ENCODE results near the gene KRTAP4-12. TPM values are rescaled to one million over a fixed set of nuclear protein-coding genes. Genes with fewer than 3 reads are reported as not detected.
"Not testable (repeated sequence)": the region's sequence is repeated elsewhere in the genome, so short reads cannot be mapped to it uniquely, and the experiment has no call there.

KRTAP4-12 gene
- polyA plus RNA-seq, 3 donors from 2014 or later = not detected

GRCh38 chr17:41098042-41098441, 25.9 kb downstream of the KRTAP4-12 start, which contains the start of gene KRTAP4-8:
Gene KRTAP4-8, minus strand, starts transcription at chr17:41098142. Its CDS starts 58 bp downstream, at chr17:41098084.
- Mint-ChIP-seq H3K27ac (no peak within 1 kb of the TSS), H3K4me3 (no peak within 1 kb of the TSS), H3K36me3 (no peaks in the 10 kb centered on the region), H3K4me1 (no peaks in the 10 kb centered on the region), H3K27me3 (ENCODE audit: low read depth in 3 of 3) (peaks cover 2 to 8% (median 7%) of the 10 kb centered on the region in 3 donors), H3K9me3 (peaks cover 0 to 3% (median 0%) of the 10 kb centered on the region in 6 donors)
- DNase-seq = no peak

GRCh38 chr17:41096055-41096454, 27.9 kb downstream of the KRTAP4-12 start:
- Mint-ChIP-seq H3K27ac (no peak overlapping the region), H3K9me3 (peaks cover 0 to 3% (median 0%) of the 10 kb centered on the region in 6 donors), H3K27me3 (ENCODE audit: low read depth in 3 of 3) (peaks cover 2 to 12% (median 4%) of the 10 kb centered on the region in 3 donors), H3K4me1 (no peaks in the 10 kb centered on the region), H3K36me3 (no peaks in the 10 kb centered on the region), H3K4me3 (no peak overlapping the region)
- no peak for DNase-seq

- not testable (repeated sequence) for H3K4me1 Mint-ChIP-seq, H3K36me3 Mint-ChIP-seq, DNase-seq, H3K4me3 Mint-ChIP-seq, H3K9me3 Mint-ChIP-seq, H3K27ac Mint-ChIP-seq
- peaks cover 2 to 18% (median 5%) of the 10 kb centered on the region in 3 donors for H3K27me3 Mint-ChIP-seq (ENCODE audit: low read depth in 3 of 3)
These were observed 35.1 kb downstream of the KRTAP4-12 start for GRCh38 chr17:41088760-41089352.

- not testable (repeated sequence) for H3K36me3 Mint-ChIP-seq, H3K4me3 Mint-ChIP-seq, DNase-seq, H3K4me1 Mint-ChIP-seq, H3K27ac Mint-ChIP-seq, H3K9me3 Mint-ChIP-seq
- H3K27me3 Mint-ChIP-seq (ENCODE audit: low read depth in 3 of 3) = peaks cover 0 to 12% (median 3%) of the 10 kb centered on the region in 3 donors
These were observed 39.7 kb downstream of the KRTAP4-12 start, which contains the start of gene KRTAP4-7 for GRCh38 chr17:41084100-41084856. Gene KRTAP4-7, plus strand, starts transcription at chr17:41084150. Its CDS starts 57 bp downstream, at chr17:41084207.

- peaks cover 2 to 12% (median 3%) of the 10 kb centered on the region in 3 donors for H3K27me3 Mint-ChIP-seq (ENCODE audit: low read depth in 3 of 3)
- H3K36me3 Mint-ChIP-seq, DNase-seq, H3K4me1 Mint-ChIP-seq, H3K9me3 Mint-ChIP-seq, H3K4me3 Mint-ChIP-seq, H3K27ac Mint-ChIP-seq: not testable (repeated sequence)
These were observed 40.6 kb downstream of the KRTAP4-12 start for GRCh38 chr17:41083427-41083826.

GRCh38 chr17:41082626-41083025, 41.4 kb downstream of the KRTAP4-12 start:
- Mint-ChIP-seq H3K27ac (no peak overlapping the region), H3K36me3 (no peaks in the 10 kb centered on the region), H3K9me3 (no peaks in the 10 kb centered on the region), H3K4me1 (no peaks in the 10 kb centered on the region), H3K4me3 (no peak overlapping the region), H3K27me3 (ENCODE audit: low read depth in 3 of 3) (peaks cover 2 to 12% (median 3%) of the 10 kb centered on the region in 3 donors)
- DNase-seq = no peak

GRCh38 chr17:41076788-41077187, 47.2 kb downstream of the KRTAP4-12 start:
- peaks cover 2 to 5% (median 2%) of the 10 kb centered on the region in 3 donors for H3K27me3 Mint-ChIP-seq (ENCODE audit: low read depth in 3 of 3)
- H3K9me3 Mint-ChIP-seq = no peaks in the 10 kb centered on the region
- no peak overlapping the region for H3K4me3 Mint-ChIP-seq
- DNase-seq = no peak
- H3K27ac Mint-ChIP-seq = no peak overlapping the region
- no peaks in the 10 kb centered on the region for H3K36me3 Mint-ChIP-seq
- no peaks in the 10 kb centered on the region for H3K4me1 Mint-ChIP-seq

- no peak overlapping the region for H3K27ac Mint-ChIP-seq
- H3K27me3 Mint-ChIP-seq (ENCODE audit: low read depth in 3 of 3) = peaks cover 2 to 4% (median 2%) of the 10 kb centered on the region in 3 donors
- peaks cover 0 to 2% of the 10 kb centered on the region in 2 donors for H3K4me1 Mint-ChIP-seq
- no peaks in the 10 kb centered on the region for H3K36me3 Mint-ChIP-seq
- no peaks in the 10 kb centered on the region for H3K9me3 Mint-ChIP-seq
- H3K4me3 Mint-ChIP-seq = no peak overlapping the region
- DNase-seq = no peak
These were observed 50.3 kb downstream of the KRTAP4-12 start for GRCh38 chr17:41073676-41074075.

Other genes starting within 250 kb of the KRTAP4-12 start
- gene KRT20, start 238.9 kb downstream of the KRTAP4-12 start, polyA plus RNA-seq = not detected
- not detected for gene KRT23, start 186.5 kb downstream of the KRTAP4-12 start, polyA plus RNA-seq
- gene KRT39, start 157.2 kb downstream of the KRTAP4-12 start, polyA plus RNA-seq = not detected
- not detected for gene KRT40, start 139.9 kb downstream of the KRTAP4-12 start, polyA plus RNA-seq
- not detected for gene KRTAP3-3, start 130.0 kb downstream of the KRTAP4-12 start, polyA plus RNA-seq
- not detected for gene KRTAP3-2, start 124.3 kb downstream of the KRTAP4-12 start, polyA plus RNA-seq
- not detected for gene KRTAP3-1, start 115.1 kb downstream of the KRTAP4-12 start, polyA plus RNA-seq
- gene KRTAP1-5, start 97.0 kb downstream of the KRTAP4-12 start, polyA plus RNA-seq = not detected
- gene KRTAP1-4, start 94.0 kb downstream of the KRTAP4-12 start, polyA plus RNA-seq = not detected
- gene KRTAP1-3, start 89.3 kb downstream of the KRTAP4-12 start, polyA plus RNA-seq = not detected
- gene KRTAP1-1, start 82.7 kb downstream of the KRTAP4-12 start, polyA plus RNA-seq = not detected
- not detected for gene KRTAP2-1, start 76.9 kb downstream of the KRTAP4-12 start, polyA plus RNA-seq
- gene KRTAP2-2, start 69.0 kb downstream of the KRTAP4-12 start, polyA plus RNA-seq = not detected
- gene KRTAP2-3, start 64.1 kb downstream of the KRTAP4-12 start, polyA plus RNA-seq = not detected
- gene KRTAP2-4, start 58.3 kb downstream of the KRTAP4-12 start, polyA plus RNA-seq = not detected
- gene KRTAP4-7, start 40.0 kb downstream of the KRTAP4-12 start, polyA plus RNA-seq = not detected
- gene KRTAP4-8, start 26.0 kb downstream of the KRTAP4-12 start, polyA plus RNA-seq = not detected
- gene KRTAP4-16, start 22.0 kb downstream of the KRTAP4-12 start, polyA plus RNA-seq = not detected
- gene KRTAP4-9, start 18.8 kb downstream of the KRTAP4-12 start, polyA plus RNA-seq = not detected
- gene KRTAP4-11, start 5.8 kb downstream of the KRTAP4-12 start, polyA plus RNA-seq = not detected
- not detected for gene KRTAP4-6, start 16.4 kb upstream of the KRTAP4-12 start, polyA plus RNA-seq
- gene KRTAP4-5, start 25.6 kb upstream of the KRTAP4-12 start, polyA plus RNA-seq = not detected
- not detected for gene KRTAP4-4, start 36.6 kb upstream of the KRTAP4-12 start, polyA plus RNA-seq
- not detected for gene KRTAP4-3, start 44.0 kb upstream of the KRTAP4-12 start, polyA plus RNA-seq
- not detected for gene KRTAP4-2, start 54.0 kb upstream of the KRTAP4-12 start, polyA plus RNA-seq
- gene KRTAP4-1, start 60.7 kb upstream of the KRTAP4-12 start, polyA plus RNA-seq = not detected
- not detected for gene KRTAP9-1, start 65.7 kb upstream of the KRTAP4-12 start, polyA plus RNA-seq
- gene KRTAP9-2, start 102.5 kb upstream of the KRTAP4-12 start, polyA plus RNA-seq = not detected
- gene KRTAP9-3, start 108.3 kb upstream of the KRTAP4-12 start, polyA plus RNA-seq = not detected
- not detected for gene KRTAP9-8, start 113.8 kb upstream of the KRTAP4-12 start, polyA plus RNA-seq
- not detected for gene KRTAP9-4, start 125.5 kb upstream of the KRTAP4-12 start, polyA plus RNA-seq
- gene KRTAP9-9, start 131.2 kb upstream of the KRTAP4-12 start, polyA plus RNA-seq = not detected
- gene KRTAP9-6, start 141.2 kb upstream of the KRTAP4-12 start, polyA plus RNA-seq = not detected
- not detected for gene KRTAP9-7, start 151.5 kb upstream of the KRTAP4-12 start, polyA plus RNA-seq
- not detected for gene KRTAP29-1, start 178.7 kb upstream of the KRTAP4-12 start, polyA plus RNA-seq
- gene KRTAP16-1, start 185.1 kb upstream of the KRTAP4-12 start, polyA plus RNA-seq = under 1 TPM in 2 of 3 donors, not detected in 1; 0.17 to 0.30 TPM
- gene KRTAP17-1, start 191.5 kb upstream of the KRTAP4-12 start, polyA plus RNA-seq = not detected
- not detected for gene KRT33A, start 226.6 kb upstream of the KRTAP4-12 start, polyA plus RNA-seq
- gene KRT33B, start 245.6 kb upstream of the KRTAP4-12 start, polyA plus RNA-seq = not detected

Data from immature natural killer cell (primary cell).